ENCODE results near the gene CHRM3.

DNA sequence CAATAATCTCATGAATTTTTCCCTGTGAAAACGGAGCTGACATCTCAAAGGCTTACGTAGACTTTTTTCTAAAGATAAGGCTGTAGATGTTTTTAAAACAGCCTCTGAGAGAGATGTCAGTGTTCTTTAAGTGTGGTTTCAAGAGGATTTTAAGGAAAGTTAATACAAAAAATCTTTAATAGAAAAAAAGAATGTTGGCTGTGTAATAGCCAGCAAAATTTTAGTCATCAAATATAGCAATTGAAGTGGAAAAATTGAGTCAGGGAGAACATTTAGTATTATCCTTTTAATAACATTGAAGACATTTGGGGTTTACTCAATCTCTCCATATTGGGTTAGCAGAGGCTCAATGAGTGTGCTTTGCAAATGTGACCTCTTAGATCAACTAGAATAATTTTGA lies 38.6 kb upstream of the CHRM3 start:
- TF ChIP-seq, protein P1, sequence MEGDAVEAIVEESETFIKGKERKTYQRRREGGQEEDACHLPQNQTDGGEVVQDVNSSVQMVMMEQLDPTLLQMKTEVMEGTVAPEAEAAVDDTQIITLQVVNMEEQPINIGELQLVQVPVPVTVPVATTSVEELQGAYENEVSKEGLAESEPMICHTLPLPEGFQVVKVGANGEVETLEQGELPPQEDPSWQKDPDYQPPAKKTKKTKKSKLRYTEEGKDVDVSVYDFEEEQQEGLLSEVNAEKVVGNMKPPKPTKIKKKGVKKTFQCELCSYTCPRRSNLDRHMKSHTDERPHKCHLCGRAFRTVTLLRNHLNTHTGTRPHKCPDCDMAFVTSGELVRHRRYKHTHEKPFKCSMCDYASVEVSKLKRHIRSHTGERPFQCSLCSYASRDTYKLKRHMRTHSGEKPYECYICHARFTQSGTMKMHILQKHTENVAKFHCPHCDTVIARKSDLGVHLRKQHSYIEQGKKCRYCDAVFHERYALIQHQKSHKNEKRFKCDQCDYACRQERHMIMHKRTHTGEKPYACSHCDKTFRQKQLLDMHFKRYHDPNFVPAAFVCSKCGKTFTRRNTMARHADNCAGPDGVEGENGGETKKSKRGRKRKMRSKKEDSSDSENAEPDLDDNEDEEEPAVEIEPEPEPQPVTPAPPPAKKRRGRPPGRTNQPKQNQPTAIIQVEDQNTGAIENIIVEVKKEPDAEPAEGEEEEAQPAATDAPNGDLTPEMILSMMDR (IDR thresholded peaks at IDR 0.05): no peak
- TF ChIP-seq EZH2 (IDR thresholded peaks at IDR 0.05; ENCODE audit: borderline replicate concordance, insufficient read depth, low read depth, low read length, poor library complexity, severe bottlenecking): no peak
